MCF 10A (cell line): ENCODE data around the gene EPHA6. TPM values are rescaled to one million over a fixed set of nuclear protein-coding genes. Genes with fewer than 3 reads are reported as not detected.

Source experiments
- BruUV-seq: library from RNA; stranded (reverse); fragments of 400-500 nt; replicated peaks from 2 replicates; lab custom pipeline; 2021; lab: Mats Ljungman, UMichigan
- CTCF ChIA-PET: fragments of 300-600 bp; sonication (Branson Sonifier 250); formaldehyde crosslinking; extraction: SDS; loops from one replicate; lab custom pipeline; 2021; ENCODE audit warnings: antibody characterized with exemption, inconsistent platforms; lab: Yijun Ruan, JAX
- POLR2A ChIA-PET: fragments of 300-600, 350-650 bp; sonication (Branson Sonifier 250); formaldehyde crosslinking; extraction: SDS; loops from one replicate; lab custom pipeline; 2020; ENCODE audit warnings: antibody characterized with exemption, inconsistent platforms; lab: Yijun Ruan, JAX
- DNase-seq: peaks from one replicate; pipeline ENCODE4 v3.0.0-alpha.2; 2018; ENCODE audit not compliant: unreplicated experiment
- H3K27ac Mint-ChIP-seq: one replicate; pipeline ENCODE4 v1.8.0; 2022; ENCODE audit warnings: mild to moderate bottlenecking, low read depth, mixed read lengths; ENCODE audit not compliant: unreplicated experiment
- H3K27me3 Mint-ChIP-seq: one replicate; pipeline ENCODE4 v1.8.0; 2022; ENCODE audit warnings: mixed read lengths; ENCODE audit not compliant: insufficient read depth, unreplicated experiment
- H3K36me3 Mint-ChIP-seq: one replicate; pipeline ENCODE4 v1.8.0; 2022; ENCODE audit warnings: mild to moderate bottlenecking, moderate library complexity, mixed read lengths; ENCODE audit not compliant: insufficient read depth, unreplicated experiment
- H3K4me1 Mint-ChIP-seq: one replicate; pipeline ENCODE4 v1.8.0; 2022; ENCODE audit warnings: mixed read lengths; ENCODE audit not compliant: insufficient read depth, unreplicated experiment
- H3K4me3 Mint-ChIP-seq: one replicate; pipeline ENCODE4 v1.8.0; 2022; ENCODE audit warnings: mild to moderate bottlenecking, moderate library complexity, mixed read lengths; ENCODE audit not compliant: unreplicated experiment
- H3K9me3 Mint-ChIP-seq: one replicate; pipeline ENCODE4 v1.8.0; 2022; ENCODE audit warnings: mixed read lengths; ENCODE audit not compliant: unreplicated experiment
- CTCF ChIP-seq: fragments of 200-600 bp; IDR thresholded peaks from one replicate; pipeline ENCODE4 v1.8.0; 2022; ENCODE audit warnings: antibody characterized with exemption, mild to moderate bottlenecking; ENCODE audit not compliant: unreplicated experiment
- intact Hi-C: fragments of 100-400 bp; cut with micrococcal nuclease; formaldehyde crosslinking; loops from 2 replicates; pipeline ENCODE4 v1.14.1; 2022
- total RNA-seq: library from RNA; stranded (reverse); gene quantifications from 2 replicates; pipeline ENCODE4 v1.2.3, GENCODE V29; 2022

The EPHA6 gene
- total RNA-seq, 1 experiment from 2014 or later, result 0.33 TPM

- ChIA-PET CTCF (interaction anchor here (0.7 to 1.1 kb wide), 4 partner anchors 14 to 1061 kb away, joined by 3 to 4 read pairs (median 3); no protein-coding TSS in a partner anchor), POLR2A (interaction anchor here (0.8 to 2.4 kb wide), 3 partner anchors 10 to 15 kb away, joined by 4 to 10 read pairs (median 4); no protein-coding TSS in a partner anchor)
- no peaks in the 10 kb centered on the region for H3K9me3 Mint-ChIP-seq
- no peaks in the 10 kb centered on the region for H3K27me3 Mint-ChIP-seq
- H3K36me3 Mint-ChIP-seq, result no peaks in the 10 kb centered on the region
- peak; percentile 57 for DNase-seq
- no peak for TF ChIP-seq CTCF
- intact Hi-C loops, result loop anchor here (5.0 kb wide), 1 partner anchor 57 kb away; no protein-coding TSS in a partner anchor
- H3K4me1 Mint-ChIP-seq, result peaks cover 29% of the 10 kb centered on the region
- no peak overlapping the region for H3K4me3 Mint-ChIP-seq
- BruUV-seq, result no TSS peak
- peak overlapping the region; percentile 93 for H3K27ac Mint-ChIP-seq
These were observed 146.4 kb downstream of the EPHA6 start for GRCh38 chr3:96960661-96961330.

GRCh38 chr3:96961576-96961975, 147.2 kb downstream of the EPHA6 start:
- no TSS peak for BruUV-seq
- no peak overlapping the region for H3K4me3 Mint-ChIP-seq
- intact Hi-C loops, result loop anchor here (5.0 kb wide), 1 partner anchor 56 kb away; no protein-coding TSS in a partner anchor
- peak overlapping the region; percentile 93 for H3K27ac Mint-ChIP-seq
- peaks cover 33% of the 10 kb centered on the region for H3K4me1 Mint-ChIP-seq
- no peak for TF ChIP-seq CTCF
- no peaks in the 10 kb centered on the region for H3K36me3 Mint-ChIP-seq
- H3K9me3 Mint-ChIP-seq, result no peaks in the 10 kb centered on the region
- H3K27me3 Mint-ChIP-seq, result no peaks in the 10 kb centered on the region
- no peak for DNase-seq
- CTCF ChIA-PET, result interaction anchor here (0.6 to 1.1 kb wide), 3 partner anchors 15 to 621 kb away, joined by 3 to 4 read pairs (median 3); no protein-coding TSS in a partner anchor
- POLR2A ChIA-PET, result interaction anchor here (1.1 to 2.4 kb wide), 2 partner anchors 9 to 14 kb away, joined by 4 to 10 read pairs; no protein-coding TSS in a partner anchor

- Mint-ChIP-seq H3K36me3 (no peaks in the 10 kb centered on the region), H3K4me3 (no peak overlapping the region), H3K27me3 (no peaks in the 10 kb centered on the region), H3K4me1 (peaks cover 27% of the 10 kb centered on the region), H3K9me3 (no peaks in the 10 kb centered on the region), H3K27ac (no peak overlapping the region)
- POLR2A ChIA-PET, result interaction anchor here (0.6 kb wide), 1 partner anchor 844 kb away, joined by 4 read pairs; no protein-coding TSS in a partner anchor
- no TSS peak for BruUV-seq
- intact Hi-C loops, result no loop called here
- CTCF ChIA-PET, result interaction anchor here (0.6 kb wide), 1 partner anchor 65 kb away, joined by 3 read pairs; no protein-coding TSS in a partner anchor
- DNase-seq, result no peak
- TF ChIP-seq CTCF, result no peak
These were observed 152.0 kb downstream of the EPHA6 start for GRCh38 chr3:96966181-96966929.
